HG03558 (cell line): ENCODE data around the gene LGALS3.

Source experiments
- ATAC-seq: cut with Tn5 transposase; IDR thresholded peaks from one replicate; pipeline ENCODE4 v1.9.1; 2021; ENCODE audit warnings: moderate number of reproducible peaks; ENCODE audit not compliant: unreplicated experiment; ENCODE audit errors: extremely low read depth

LGALS3 gene

DNA sequence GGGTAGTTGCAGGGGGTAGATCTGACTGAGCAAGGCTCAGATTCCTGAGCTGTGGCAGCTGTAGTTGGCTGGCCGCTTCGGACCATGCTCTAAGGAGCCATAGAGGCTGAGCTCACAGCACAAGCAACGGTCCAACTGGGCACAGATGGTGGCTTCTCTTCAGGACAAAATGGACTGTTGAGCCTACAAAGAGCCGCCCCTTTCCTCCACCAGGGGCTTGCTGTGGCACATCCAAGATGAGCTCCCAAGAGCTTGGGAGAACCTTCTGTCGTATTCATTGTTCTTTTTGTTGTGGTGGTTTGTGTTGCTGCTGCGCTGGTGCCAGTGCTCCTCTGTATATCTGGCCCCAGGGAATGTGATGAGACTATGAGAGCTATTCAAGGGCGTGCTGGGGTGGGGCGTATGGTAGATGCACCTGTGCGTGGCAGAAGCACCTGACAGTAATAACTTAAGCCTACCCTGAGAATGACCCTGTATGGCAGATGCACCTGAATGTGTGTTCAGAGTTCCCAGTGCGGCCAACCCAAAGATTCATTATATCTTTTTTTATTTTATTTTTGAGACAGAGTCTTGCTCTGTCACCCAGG is 17.8 kb upstream of the LGALS3 start:
- ATAC-seq: no peak

GRCh38 chr14:55114720-55115119 is 14.3 kb upstream of the LGALS3 start:
- ATAC-seq: no peak

DNA sequence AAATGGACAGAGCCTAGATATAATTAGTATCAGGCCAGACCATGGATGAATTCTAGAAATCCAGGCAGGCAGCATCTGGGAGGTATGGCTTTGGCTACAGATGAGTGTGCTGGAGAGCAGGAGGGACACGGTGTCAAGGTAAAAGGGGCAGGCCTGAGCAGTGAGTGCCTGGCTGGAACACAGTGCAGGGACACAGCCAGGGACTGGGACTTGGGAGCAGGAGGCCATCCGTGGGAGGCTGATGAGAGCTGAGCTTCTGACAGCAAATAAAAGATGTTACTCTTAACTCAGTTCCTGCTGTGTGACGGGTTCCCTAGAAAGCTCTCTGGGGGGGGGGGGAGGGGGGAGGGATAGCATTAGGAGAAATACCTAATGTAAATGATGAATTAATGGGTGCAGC is 13.6 kb upstream of the LGALS3 start:
- no peak for ATAC-seq

- no peak for ATAC-seq
Observed at GRCh38 chr14:55115861-55116245, 13.2 kb upstream of the LGALS3 start.

- ATAC-seq: no peak
Observed at GRCh38 chr14:55116246-55117030, 12.6 kb upstream of the LGALS3 start.

DNA sequence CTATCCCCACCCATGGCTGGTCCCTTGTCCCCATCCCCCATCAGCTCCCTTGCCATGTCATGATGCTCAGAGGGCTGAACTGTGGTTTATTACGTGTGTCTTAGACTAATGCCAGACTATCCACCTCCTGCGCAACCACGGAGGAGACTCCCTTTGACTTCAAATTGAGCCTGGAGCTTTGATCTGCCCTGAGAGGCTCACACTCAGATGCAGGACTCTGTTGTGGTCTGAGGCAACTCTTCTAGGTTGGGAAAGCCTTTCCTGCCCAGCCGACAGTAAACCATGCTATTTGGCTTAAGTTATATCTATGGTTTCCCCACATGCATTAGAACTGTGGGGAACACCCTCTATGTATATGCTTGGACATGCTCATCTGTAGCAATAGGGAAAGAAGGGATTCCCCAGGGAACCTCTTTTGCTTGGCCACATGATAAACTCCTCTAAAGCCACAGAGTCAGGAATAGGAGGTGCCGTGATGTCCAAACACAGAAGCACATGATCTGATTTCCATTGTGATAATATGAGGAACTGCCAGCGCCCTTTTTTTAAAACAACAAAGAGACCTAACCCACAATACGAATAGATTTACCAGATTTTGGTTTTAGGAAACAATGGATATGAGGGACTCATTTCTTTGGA is 11.1 kb upstream of the LGALS3 start:
- no peak for ATAC-seq

DNA sequence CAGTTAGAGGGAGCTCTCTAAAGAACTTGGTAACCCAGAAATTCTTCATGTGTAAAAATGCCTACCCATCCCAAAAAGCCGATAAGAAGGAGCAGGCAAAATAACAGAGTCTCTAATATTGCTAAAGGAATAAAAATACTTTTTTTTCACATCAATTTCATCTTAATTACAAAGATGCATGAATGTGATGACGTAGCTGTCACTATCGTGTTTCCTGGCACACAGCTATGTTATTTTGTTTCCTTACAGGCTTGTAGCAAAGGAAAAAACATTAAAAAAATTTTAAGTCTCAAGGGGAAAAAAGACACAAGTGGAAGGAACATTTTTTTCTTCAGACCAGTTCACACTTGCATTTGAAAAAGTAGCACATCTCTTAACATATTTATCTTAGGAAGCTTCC is 10.3 kb upstream of the LGALS3 start:
- no peak for ATAC-seq

DNA sequence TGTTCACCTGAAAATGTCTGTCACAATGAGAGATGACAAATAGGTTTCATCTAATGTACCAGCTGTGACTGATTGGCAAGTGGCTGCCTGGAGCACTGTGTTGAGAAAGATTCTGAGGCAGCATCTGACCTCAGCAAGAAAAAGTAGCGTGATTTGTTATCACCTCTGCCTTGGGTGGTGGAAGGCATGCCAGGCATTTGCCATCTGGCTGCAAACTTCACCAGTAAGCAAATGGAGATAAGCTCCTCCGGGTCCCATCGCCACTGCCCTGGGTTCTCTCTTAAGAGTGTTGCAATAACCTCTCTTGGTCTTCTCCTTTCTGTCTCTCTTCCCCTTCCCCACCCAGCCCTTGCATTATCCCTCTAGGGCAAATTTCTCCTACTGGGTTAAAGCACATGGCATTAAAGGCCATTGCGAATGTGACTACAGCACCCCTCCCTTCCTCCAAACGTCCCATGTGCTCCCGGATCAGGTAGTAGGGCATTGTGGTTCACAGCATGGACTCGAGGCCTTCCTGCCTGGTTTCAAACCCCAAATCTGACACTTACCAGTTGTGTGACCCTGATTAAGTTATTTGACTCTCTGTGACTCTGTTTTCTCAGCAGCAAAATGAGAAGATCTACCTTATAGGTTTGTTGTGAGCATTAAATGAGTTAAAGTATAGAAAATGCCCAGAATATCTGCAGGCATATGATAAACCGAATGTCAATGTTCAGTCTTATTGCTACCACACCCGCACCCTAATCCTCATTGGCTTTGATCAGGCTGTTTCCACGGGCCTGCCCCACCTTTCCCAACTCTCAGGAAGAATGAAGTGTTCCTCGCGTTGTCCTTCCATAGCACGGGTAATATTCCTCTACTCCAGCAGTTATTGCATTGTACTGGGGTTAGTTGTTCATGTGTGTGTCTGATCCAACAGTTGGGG is 8.2 kb upstream of the LGALS3 start:
- no peak for ATAC-seq

DNA sequence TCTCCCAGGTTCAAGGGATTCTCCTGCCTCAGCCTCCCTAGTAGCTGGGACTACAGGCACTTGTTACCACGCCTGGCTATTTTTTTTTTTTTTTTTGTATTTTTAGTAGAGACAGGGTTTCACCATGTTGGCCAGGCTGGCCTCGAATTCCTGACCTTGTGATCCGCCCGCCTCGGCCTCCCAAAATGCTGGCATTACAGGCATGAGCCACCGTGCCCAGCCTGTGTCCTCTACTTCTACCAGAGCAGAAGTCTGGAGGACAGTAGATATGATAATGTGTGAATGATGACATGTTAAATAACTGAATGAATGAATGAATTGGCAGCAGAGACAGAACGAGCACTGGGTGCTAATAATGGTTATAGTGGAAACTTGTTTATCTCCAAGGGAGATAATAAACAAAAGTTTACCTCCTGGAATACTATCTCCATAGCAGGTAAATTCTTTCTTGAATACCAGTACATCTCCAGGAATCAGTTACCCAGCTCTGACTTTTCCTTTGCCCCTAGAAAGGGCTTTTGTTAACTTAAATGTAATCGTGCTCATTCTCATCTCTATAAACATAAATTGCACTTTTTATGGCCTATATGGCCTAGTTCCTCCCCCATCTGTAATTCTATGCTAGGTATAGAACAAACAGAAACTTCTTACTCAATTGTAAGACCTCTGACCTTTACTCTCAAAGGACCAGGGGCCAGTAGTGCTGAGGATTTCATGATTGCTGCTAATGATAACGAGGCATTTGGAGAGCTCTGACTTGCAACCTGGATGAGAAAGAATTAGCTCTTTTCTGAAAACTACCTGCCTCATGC is 7.2 kb upstream of the LGALS3 start:
- ATAC-seq: no peak

- ATAC-seq: no peak
Observed at GRCh38 chr14:55122440-55122986, 6.5 kb upstream of the LGALS3 start.

DNA sequence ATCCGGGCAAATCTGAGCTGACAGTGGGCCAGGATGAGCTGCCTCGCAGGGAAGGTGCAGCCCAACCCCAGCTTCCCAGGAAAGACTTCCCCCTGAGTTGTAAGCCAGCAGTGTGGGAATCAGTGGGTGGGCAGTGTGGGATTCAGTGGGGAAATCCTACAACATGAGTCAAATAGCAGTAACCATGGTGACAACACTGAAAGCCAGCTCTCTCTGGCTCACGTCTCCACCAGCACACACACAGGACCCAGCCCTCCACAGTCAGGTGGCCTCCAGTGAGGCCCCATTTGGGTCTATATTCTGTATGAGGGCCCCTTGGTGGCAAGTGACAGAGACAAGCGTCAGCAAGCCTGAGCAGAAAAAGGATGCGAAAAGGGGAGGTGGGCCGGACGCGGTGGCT is 6.0 kb upstream of the LGALS3 start:
- no peak for ATAC-seq

DNA sequence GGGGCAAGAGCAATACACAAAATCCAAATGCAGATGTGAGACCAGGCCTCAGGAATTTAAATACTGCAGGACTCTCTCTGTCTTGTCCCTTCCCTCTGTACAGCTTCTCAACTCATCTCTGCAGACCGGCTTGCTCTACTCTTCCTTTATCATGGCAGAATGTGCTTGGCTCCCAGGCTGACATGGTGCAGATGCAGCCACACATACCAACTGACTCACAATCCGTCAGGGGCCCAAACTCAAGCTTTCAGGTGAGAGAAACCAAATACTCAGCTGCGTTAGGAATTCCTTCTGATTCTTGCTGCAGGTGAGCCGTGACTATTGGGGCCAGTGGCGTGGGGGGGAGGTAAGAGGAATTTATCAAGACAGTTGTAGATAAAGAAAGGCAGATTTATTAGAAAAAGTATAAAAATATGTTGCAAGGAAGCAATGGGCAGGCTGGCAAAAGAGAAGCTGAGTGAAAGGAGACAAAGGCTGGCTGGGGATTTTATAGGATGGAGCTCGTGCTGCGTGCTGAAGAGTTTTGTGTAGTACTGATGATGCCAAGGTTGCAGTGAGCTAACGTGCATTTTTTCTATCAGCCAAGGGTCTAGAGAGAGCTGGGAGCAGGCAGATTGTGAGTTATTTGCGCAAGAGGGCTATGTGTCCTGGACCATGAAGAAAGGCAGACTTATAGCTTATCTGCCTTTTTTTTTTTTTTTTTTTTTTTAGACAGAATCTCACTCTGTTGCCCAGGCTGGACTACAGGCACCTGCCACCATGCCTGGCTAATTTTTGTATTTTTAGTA is 5.0 kb upstream of the LGALS3 start:
- ATAC-seq: no peak

GRCh38 chr14:55124774-55125386 is 4.2 kb upstream of the LGALS3 start:
- ATAC-seq: no peak

GRCh38 chr14:55125403-55125802 is 3.6 kb upstream of the LGALS3 start:
- ATAC-seq: no peak

DNA sequence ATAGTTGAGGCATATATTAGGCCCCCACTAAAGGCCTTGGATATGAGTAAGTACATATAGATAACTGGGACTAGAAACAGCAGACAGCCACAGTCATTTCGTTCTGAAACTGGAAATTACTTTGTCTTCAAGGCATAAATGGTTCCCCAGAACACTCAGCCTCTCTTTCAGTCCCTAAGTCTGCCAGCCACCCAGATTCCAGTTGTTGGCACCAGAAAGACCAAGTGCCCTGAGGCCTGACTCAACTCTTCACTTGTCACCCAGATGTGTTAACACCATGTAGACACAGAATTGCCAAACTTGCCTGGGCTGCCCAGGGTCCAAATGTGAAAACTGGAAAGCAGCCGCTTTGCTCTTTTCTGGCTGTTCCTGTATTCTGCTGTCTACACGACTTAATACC is 3.0 kb upstream of the LGALS3 start:
- ATAC-seq: no peak

- ATAC-seq: no peak
Observed at GRCh38 chr14:55126932-55127459, 2.1 kb upstream of the LGALS3 start.

GRCh38 chr14:55127460-55127951 is 1.5 kb upstream of the LGALS3 start:
- ATAC-seq: no peak
